SKM-1 treated with dmso at 0.1 percent for 144 hours (cell line): ENCODE measurements around the gene RPL36.
"Not testable (repeated sequence)": the region's sequence is repeated elsewhere in the genome, so short reads cannot be mapped to it uniquely, and the experiment has no call there.

ENCODE experiments used
- DNase-seq: peaks from one replicate; lab custom pipeline; 2025; ENCODE audit not compliant: unreplicated experiment; lab: John Stamatoyannopoulos, UW

RPL36 gene

DNA sequence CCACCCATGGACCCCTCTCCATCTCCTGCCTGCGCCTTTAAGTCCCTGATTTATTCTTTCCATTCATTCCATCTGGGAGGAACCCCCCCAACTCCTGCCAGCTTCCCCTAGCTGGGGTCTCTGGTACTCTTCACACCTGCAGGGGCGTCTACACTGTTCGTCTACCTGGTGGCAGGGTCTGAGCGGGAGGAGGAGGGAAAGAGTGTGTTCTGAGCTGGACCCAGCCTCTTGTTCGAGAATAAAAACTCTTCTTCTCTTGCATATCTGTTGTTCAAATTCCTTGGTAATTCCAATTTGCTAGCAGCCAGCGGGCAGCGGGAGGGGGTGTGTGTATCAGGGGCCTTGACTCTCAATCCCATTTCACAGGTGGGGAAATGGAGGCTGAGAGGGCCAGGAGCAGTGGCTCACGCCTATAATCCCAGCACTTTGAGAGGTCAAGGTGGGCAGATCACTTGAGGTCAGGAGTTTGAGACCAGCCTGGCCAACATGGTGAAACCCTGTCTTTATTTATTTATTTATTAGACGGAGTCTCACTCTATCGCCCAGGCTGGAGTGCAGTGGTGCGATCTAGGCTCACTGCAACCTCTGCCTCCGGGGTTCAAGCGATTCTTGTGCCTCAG is 1.7 kb upstream of the RPL36 start:
- DNase-seq, result not testable (repeated sequence)

DNA sequence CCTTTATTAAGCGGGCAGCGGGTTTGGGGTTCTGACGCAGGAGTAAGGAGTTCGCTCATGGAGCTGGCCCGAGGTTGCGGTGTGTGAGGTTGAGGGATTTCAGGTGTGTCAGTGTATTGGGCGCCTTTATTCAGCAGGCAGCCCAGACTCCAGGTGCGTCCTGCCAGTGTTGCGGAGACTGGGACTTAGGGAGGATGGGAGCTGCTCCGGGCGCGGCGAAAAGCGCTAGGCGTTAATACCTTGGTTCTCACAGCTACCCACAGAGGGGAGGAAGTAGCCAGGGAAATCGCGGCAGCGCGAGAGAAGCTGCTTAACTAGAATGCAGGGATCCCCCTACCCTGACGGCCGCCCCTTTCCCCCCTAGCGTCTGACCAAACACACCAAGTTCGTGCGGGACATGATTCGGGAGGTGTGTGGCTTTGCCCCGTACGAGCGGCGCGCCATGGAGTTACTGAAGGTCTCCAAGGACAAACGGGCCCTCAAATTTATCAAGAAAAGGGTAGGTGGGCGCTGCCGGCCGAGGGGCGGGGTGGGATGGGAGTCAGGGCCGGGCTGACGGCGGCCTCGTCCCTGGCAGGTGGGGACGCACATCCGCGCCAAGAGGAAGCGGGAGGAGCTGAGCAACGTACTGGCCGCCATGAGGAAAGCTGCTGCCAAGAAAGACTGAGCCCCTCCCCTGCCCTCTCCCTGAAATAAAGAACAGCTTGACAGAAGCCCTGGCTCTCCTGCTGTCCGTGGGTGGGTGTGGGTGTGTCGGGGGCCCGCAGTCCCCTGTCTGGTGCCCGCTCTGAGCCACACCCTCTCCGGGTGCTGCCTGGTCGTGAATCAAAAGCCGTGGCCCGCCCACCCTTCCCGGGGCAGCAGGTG is 1.1 kb downstream of the RPL36 start:
- peak; percentile 10 for DNase-seq

DNA sequence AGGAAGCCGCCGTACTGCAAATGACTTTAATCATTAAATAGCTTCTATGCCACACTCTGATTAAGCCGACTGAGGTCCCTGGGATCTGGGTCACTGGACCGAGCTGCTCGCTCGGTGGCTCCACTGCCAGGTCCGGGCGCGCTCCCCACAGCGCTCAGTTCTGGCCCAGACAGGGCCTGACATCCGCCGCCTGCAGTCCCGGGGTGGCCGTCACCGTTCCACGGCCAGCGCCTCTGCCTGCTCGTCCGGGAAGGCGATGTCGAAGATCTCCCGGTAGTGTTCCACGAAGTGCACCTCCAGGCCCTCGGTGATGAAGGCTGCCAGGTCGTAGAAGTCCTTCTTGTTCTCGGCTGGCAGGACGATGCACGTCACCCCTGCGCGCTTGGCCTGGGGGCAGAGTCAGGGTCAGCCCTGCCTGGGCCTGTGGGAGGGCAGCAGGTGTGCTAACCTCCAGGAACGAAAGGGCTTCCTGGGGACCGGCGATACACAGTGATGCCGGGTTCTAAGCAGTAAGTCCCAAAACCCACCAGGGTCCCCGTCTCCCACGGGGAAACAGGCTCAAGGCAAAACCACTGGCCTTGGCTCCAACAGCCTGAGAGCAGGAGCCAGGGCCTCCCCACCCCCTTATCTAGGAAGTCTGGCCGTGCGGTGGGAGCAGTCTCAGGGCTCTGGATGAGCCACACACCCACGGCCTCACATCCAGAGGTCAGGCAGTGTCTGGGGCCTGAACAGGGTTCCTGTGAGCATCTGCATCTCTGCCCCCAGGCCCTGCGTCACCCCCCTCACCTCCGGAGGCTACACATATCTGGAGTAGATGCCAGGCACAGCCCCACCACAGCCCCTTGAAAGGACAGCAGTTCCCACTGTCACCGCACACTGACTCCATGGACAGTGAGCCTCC is 2.0 kb downstream of the RPL36 start:
- no peak for DNase-seq

DNA sequence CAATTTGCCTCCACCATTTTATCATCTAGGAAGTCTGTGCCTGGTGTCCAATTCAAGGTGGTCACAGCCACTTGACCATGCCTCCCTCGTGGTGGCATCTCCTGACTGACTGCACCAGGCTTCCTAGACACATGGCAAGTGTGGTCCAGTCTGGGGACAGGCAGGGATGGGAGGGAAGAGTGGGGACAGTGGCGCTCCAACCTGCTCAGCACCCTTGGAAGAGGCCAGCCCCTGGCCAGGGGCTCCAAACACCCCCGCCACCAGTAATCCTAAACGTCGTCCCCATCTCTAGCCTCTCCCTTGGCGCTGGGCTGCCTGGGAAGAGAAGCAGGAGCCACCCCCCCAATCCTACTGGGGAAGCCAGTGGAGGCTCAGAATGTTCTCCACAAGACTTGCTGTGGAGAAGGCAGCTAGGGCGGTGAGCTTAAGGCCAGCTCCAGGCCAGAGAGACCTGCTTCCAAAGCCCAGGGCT is 2.7 kb downstream of the RPL36 start:
- no peak for DNase-seq

DNA sequence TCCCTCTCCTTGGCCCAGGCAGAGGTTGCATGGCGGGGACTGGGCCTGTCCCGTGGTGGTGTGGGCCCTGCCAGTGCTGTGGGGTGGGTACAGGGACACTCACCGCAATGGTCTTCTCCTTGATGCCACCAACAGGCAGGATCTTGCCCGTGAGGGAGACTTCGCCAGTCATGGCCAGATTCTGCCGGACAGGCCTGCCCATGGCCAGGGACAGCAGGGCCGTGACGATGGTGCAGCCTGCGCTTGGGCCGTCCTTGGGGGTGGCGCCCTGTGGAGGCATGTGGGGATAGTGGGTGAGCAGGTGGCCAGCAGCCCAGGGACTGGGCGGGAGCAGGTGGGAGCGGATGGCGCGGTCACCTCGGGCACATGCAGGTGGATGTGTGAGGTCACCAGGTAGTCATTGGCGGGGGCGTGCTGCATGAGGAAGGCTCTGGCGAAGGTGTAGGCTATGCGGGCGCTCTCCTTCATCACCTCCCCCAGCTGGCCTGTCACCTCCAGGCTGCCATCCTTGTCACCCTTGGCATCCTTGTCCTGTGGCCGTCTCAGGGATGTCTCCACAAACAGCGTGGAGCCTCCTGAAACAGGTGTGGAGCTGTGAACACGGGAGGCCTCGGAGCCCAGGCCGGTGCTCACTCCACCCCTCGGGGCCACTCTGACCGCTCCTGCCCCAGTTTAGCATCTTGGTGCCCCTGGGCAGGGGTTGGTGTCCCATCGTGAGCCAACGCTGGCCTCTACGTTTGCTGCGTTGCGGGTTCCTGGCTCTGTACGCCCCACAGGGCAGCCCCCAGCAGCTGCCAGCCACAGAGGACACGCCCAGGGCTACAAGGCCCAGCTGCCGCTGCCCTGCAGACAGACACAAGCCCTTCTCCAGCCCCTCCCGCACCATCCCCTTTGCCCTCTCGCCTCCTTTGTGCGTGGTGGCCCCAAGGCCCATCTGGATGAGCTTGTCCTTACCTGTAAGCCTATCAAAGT is 3.4 kb downstream of the RPL36 start:
- DNase-seq, result no peak

DNA sequence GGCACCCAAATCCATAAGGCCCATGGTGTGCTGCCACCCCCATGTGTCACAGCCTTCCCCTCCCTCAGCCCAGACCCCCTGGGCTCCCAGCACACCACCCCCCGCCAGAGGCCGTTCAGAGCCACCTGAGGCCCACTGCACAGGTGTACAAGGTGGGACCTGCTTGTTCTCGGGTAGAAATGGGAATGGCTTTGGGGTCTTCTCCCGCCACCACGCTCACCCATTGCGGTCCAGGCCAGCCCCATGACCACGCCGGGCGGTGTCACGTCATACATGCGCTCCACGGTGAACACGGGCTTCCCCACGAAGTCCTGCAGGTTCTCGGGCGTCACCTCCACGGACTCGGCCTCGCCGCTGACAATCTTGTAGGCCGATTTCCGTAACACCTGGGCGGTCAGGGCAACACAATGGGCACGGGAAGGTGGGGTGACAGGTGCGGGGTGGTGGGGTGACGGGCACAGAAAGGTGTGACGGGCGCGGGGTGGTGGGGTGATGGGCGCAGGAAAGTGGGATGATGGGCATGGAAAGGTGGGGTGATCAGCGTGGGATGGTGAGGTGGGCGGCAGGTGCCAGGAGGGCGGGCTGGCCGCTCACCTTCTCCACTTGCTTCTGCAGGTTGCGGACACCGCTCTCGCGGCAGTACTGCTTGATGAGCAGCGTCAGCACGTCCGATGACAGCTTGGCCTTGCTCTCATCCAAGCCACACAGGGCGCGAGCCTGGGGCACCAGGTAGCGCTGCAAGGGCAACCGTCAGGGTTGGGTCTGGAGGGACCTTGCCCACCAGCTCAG is 4.3 kb downstream of the RPL36 start:
- DNase-seq, result no peak

DNA sequence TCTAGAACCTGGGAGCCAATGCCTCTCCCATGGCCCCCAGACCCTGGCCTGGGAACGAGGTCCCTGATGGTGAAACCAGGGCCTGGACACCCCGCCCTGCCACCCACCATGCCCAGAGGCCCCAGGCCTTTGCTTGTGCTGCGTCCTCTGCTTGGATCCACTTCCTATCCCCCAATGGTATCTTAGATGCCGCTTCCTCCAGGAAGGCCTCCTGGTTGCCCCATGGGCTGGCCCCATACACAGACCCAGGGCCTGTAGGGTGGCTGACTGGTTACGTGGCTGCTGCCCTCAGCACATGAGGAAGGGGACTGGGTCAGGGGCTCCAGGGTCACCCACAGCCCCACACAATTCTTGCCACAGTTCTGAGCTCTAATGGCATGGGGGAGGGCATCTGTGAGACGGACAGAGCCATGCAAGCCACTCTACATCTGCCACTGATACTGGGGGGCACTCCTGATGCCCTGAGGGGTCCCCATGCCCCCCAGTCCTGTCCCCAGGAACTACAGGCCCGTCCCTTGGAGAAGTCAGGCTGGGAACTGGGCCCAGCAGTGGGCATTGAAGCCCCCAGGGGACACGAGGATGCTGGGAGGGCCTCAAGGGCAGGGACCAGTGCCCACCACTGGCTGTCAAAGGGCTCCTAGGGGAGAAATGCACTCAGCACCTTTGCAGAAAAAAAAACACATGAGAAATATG is 5.0 kb downstream of the RPL36 start:
- DNase-seq, result no peak

DNA sequence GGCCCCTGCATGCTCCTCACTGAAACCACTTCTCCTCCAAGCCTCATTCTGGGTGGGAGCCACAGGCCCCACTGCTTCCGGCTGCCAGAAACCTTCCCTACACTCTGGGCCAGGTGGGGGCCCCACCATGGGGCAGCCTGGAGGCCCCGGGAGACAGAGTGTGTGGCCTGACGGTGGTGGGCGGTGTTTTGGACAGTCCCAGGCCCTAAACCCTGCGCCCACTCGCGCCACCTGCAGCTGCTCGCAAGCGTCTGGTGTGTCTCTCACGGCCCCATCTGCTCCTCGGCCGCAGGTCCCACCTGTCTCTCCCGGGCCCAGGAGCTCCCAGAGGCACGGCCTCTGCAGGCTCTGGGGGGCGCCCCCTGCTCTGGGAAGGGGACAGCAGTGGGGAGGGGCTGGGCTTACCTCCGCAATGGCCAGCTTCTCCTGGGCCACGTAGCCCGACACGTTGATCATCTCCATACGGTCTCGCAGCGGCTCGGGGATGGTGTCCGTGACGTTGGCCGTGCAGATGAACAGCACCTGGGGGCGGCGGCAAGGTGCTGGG is 5.6 kb downstream of the RPL36 start:
- DNase-seq, result no peak

DNA sequence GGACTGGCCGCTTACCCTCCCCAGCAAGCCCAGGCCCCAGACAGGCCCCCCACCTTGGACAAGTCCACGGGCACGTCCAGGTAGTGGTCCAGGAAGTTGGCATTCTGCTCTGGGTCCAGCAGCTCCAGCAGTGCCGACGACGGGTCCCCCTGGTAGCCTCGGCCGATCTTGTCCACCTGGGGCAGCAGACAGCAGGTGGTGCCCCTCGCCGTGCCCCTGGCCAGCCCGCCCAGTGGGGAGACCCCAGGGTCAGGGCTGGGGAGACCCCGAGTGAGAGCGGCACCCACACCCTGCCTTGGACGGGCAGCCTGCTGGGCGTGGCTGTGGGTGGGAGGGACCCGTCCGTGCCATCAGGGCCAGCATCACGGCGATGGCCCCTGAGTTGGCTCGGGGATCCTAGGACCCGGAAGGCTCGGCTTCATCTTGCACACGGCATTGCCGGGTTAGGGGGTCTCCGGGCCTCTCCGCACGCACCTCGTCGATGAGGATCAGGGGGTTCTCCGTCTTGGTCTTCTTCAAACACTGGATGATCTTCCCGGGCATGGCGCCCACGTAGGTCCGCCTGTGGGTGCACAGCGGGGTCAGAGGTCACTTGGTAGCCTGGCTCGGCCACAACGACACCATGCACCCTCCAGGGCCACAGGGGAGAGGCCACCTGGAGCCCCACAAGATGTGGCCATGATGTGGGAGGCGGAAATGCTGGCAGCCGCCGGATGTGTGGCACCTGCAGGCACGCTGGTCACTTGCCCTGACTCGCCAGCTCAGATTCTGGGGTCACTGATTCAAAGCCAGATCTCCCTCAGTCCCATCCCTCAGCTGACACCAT is 6.3 kb downstream of the RPL36 start:
- DNase-seq, result no peak

DNA sequence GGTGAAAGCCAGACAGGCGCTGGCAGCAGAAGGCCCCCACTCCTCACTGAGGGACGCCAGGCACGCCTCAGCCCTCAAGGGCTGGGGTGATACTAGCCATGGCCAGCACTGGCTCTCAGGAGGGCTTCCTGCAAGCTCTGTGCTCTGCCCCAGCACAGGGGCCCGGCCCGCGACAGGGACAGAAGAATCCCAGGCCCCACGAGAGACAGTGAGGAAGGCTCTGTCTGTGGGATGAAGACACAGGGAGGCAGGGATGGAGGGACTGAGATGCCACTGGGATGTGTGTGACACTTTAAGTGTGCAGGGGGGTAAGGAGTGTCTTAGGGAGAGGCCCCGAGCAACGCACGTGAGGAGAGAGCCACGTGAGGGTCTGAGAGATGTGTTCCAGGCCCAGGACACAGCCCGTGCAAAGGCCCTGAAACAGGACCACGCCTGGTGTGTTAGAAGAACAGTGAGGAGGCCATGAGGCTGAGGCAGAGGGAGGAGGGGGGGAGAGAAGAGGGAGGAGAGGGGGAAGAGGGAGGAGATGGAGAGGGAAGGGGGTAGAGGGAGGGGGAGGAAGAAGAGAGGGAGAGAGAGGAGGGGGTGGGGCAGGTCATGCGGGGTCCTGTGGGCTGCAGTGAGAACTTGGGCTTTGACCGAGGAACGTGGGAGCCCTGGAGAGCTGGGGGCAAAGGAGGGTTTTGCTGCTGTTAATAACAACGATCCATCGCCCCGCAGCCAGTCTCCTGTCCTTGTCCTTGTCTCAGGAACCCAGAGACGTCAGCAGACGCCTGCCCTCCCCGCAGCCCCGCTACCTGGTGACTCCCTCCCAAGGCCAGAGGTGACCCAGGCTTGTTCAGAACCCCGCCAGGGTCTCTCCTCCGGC is 7.2 kb downstream of the RPL36 start:
- DNase-seq, result no peak

DNA sequence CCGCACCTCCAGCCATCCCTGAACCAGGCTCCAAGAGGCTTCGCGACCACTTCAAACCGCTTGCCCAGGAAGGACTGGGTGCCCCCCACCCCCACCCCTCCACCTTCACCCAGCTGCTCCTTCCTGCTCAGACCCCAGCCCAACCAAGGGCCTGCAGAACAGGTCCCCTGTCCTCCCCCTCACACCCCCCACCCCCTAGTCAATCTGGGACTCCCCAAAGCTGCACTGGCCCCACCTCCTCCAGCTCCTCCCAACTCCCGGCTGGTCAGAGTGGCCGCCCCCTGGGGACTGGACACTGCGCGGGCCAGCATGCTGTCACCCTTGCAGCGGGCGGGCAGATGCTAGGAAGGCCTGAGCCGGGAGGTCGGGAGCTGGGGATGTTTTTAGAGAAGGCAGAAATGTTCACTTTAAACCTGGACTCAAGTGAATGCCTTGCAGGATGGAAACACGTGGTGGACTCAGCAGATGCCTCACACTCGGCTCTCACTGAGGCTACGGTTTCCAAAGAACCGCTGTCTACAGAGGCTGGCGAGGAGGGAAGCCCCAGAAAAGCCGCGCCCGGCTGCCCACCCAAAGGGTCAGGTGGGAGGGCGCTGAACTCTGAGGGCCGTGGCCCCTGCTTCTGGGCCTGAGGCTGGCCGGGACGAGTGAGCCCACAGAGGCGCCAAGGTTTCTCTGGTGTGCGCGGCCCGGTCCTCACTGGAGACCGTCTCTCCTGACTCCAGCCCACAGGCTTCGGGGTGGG is 8.0 kb downstream of the RPL36 start:
- no peak for DNase-seq

DNA sequence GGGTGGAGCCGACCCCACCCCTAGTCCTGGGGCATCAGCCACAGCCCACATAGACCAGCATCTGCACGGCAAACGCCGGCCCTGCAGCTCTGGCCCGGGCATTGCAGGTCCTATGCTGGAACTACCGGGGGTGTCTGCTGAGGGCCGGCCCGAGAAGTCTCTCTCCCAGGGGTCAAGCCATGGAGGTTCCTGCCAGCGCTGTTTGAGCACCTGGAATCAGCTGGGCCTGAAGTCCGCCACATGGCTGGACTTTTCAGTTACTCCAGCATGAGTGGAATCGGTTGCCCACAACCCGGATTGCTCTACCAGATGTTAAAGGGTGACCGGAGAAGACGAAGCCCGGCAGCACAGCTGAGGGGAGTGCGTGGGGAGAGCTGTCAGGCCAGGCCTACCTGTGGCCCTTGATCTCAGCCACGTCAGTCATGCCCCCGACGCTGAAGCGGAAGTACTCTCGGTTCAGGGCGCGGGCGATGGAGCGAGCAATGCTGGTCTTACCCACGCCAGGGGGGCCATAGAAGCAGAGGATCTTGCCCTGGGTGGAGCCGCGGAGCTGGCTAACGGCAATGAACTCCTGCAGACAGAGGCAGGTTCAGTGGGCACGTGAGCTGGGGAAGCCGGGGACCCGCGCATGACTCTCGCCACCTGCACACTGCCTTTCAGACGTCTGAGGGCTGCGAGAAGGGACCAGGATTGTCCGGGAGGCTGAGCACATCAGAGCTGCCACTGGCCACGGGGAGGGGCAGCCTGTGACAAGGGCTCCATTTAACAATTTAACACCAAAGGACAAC is 8.7 kb downstream of the RPL36 start:
- DNase-seq, result no peak

DNA sequence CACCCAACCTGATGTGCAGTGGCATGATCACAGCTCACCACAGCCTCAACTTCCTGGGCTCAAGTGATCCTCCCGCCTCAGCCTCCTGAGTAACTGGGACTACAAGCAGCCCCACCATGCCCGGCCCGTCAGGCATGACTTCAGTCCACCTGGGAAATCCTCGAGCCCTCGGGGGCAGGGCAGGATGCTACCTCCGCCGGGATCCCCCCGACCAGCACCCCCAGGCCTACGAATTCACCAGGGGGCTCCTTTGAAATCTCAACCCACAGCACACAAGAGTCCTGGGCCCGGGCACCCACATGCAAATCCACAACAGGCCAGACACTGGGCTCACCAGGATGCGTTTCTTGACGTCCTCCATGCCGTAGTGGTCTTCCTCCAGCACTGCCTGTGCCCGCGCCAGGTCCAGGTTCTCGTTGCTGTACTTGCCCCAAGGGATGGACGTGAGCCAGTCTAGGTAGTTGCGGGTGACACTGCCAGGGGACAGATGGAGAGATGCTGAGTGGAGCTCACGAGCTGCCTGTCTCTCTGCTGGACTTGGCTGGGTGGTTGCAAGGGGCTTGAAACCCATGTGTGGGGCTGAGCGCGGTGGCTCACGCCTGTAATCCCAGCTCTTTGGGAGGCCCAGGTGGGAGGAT is 10.5 kb downstream of the RPL36 start:
- DNase-seq, result no peak

DNA sequence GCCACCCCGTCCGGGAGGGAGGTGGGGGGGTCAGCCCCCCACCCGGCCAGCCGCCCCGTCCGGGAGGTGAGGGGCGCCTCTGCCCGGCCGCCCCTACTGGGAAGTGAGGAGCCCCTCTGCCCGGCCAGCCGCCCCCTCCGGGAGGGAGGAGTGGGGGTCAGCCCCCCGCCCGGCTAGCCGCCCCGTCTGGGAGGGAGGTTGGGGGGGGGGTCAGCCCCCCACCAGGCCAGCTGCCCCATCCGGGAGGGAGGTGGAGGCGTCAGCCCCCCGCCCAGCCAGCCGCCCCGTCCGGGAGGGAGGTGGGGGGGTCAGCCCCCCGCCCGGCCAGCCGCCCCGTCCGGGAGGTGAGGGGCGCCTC is 11.9 kb downstream of the RPL36 start:
- DNase-seq, result not testable (repeated sequence)
